Neuronal stem cell (in vitro differentiated cells): ENCODE data around the gene SMPD1.
A peak's percentile ranks its signal among the peaks of the same experiment; 100 is the strongest.

Experiments
- DNase-seq: peaks from one replicate; pipeline ENCODE4 v3.0.0-alpha.2; 2013; ENCODE audit warnings: low spot score
- H2AFZ ChIP-seq: one replicate; pipeline ENCODE4 v1.6.1; 2013; ENCODE audit warnings: mild to moderate bottlenecking, low read length, inconsistent platforms
- H2AK5ac ChIP-seq: 2 replicates; pipeline ENCODE4 v1.6.1; 2013; ENCODE audit warnings: low read depth, mild to moderate bottlenecking, inconsistent platforms, low read length, moderate library complexity, mixed read lengths
- H2BK120ac ChIP-seq: 2 replicates; pipeline ENCODE4 v1.6.1; 2013; ENCODE audit warnings: low read depth, mild to moderate bottlenecking, inconsistent platforms, low read length, moderate library complexity, mixed read lengths
- H2BK12ac ChIP-seq: one replicate; pipeline ENCODE4 v1.6.1; 2013; ENCODE audit warnings: low read length, inconsistent platforms
- H2BK15ac ChIP-seq: 2 replicates; pipeline ENCODE4 v1.6.1; 2013; ENCODE audit warnings: mild to moderate bottlenecking, low read length, inconsistent platforms, mixed read lengths
- H2BK5ac ChIP-seq: one replicate; pipeline ENCODE4 v1.6.1; 2013; ENCODE audit warnings: inconsistent platforms, mild to moderate bottlenecking, low read length, moderate library complexity
- H3K14ac ChIP-seq: one replicate; pipeline ENCODE4 v1.6.1; 2013; ENCODE audit warnings: low read length, inconsistent platforms
- H3K18ac ChIP-seq: 2 replicates; pipeline ENCODE4 v1.6.1; 2013; ENCODE audit warnings: low read length, inconsistent platforms
- H3K23ac ChIP-seq: 2 replicates; pipeline ENCODE4 v1.6.1; 2013; ENCODE audit warnings: low read depth, mild to moderate bottlenecking, mixed read lengths, low read length, inconsistent platforms; ENCODE audit not compliant: poor library complexity
- H3K27ac ChIP-seq: replicated peaks from 3 replicates; pipeline ENCODE4 v1.5.1; 2013; ENCODE audit warnings: low read length, inconsistent platforms
- H3K27me3 ChIP-seq, 3 experiments: 2 replicates each; pipeline ENCODE4 v1.6.1; 2013; ENCODE audit warnings: low read length in 3 of 3, mild to moderate bottlenecking in 2 of 3, inconsistent platforms in 1 of 3, low read depth in 1 of 3, mixed read lengths in 1 of 3, moderate library complexity in 1 of 3; ENCODE audit not compliant: control insufficient read depth in 3 of 3, insufficient read depth in 3 of 3
- H3K36me3 ChIP-seq, 2 donors: replicated peaks in 1 of 2; 2 replicates each; pipeline ENCODE4 v1.6.1; 2013; ENCODE audit warnings: low read length in 2 of 2; ENCODE audit not compliant: control insufficient read depth in 2 of 2, insufficient read depth in 2 of 2
- H3K4ac ChIP-seq: 2 replicates; pipeline ENCODE4 v1.6.1; 2013; ENCODE audit warnings: inconsistent platforms, mild to moderate bottlenecking, low read length, moderate library complexity
- H3K4me1 ChIP-seq, 2 donors: 1 replicate in 1 of 2; 2 replicates in 1 of 2; pipeline ENCODE4 v1.6.1; 2013; ENCODE audit warnings: low read length in 2 of 2, low read depth in 1 of 2; ENCODE audit not compliant: control insufficient read depth in 2 of 2, insufficient read depth in 1 of 2
- H3K4me2 ChIP-seq: one replicate; pipeline ENCODE4 v1.6.1; 2013; ENCODE audit warnings: mild to moderate bottlenecking, low read length, inconsistent platforms; ENCODE audit not compliant: insufficient read depth, poor library complexity, severe bottlenecking
- H3K4me3 ChIP-seq, 2 donors: 2 replicates each; pipeline ENCODE4 v1.5.1; 2013; ENCODE audit warnings: low read length in 2 of 2, mild to moderate bottlenecking in 2 of 2, inconsistent platforms in 1 of 2, moderate library complexity in 1 of 2
- H3K79me1 ChIP-seq: one replicate; pipeline ENCODE4 v1.6.1; 2013; ENCODE audit warnings: low read depth, mild to moderate bottlenecking, inconsistent platforms, low read length, moderate library complexity
- H3K9ac ChIP-seq: one replicate; pipeline ENCODE4 v1.6.1; 2013; ENCODE audit warnings: mild to moderate bottlenecking, low read depth, low read length, inconsistent platforms; ENCODE audit not compliant: poor library complexity
- H3K9me3 ChIP-seq, 2 donors: replicated peaks in 1 of 2; 2 replicates each; pipeline versions ENCODE3 to v1.6.1; 2013; ENCODE audit warnings: low read length in 2 of 2, mild to moderate bottlenecking in 2 of 2, inconsistent platforms in 1 of 2, low read depth in 1 of 2, mixed read lengths in 1 of 2, moderate library complexity in 1 of 2; ENCODE audit not compliant: control insufficient read depth in 2 of 2, insufficient read depth in 1 of 2
- H4K8ac ChIP-seq: one replicate; pipeline ENCODE4 v1.6.1; 2013; ENCODE audit warnings: low read depth, mild to moderate bottlenecking, inconsistent platforms, low read length, moderate library complexity
- H4K91ac ChIP-seq: one replicate; pipeline ENCODE4 v1.6.1; 2013; ENCODE audit warnings: low read length, low read depth, mild to moderate bottlenecking, inconsistent platforms; ENCODE audit not compliant: poor library complexity
- WGBS, 2 donors: extraction: QIAGEN DNeasy Blood & Tissue Kit; methylation state at CpG; one replicate each; pipeline ENCODE4 v1.1.7; 2013; ENCODE audit warnings: missing lambda C conversion rate in 2 of 2, mixed read lengths in 1 of 2; ENCODE audit not compliant: insufficient read length in 2 of 2, insufficient replicate concordance in 1 of 2; ENCODE audit errors: extremely low coverage in 2 of 2; 5-methylcytosine and 5-hydroxymethylcytosine counted together

SMPD1 gene

GRCh38 chr11:6385046-6385777 lies 5.1 kb upstream of the SMPD1 start:
- H3K23ac ChIP-seq = no peak overlapping the region

GRCh38 chr11:6387811-6388599 lies 2.3 kb upstream of the SMPD1 start:
- H3K79me1 ChIP-seq = peaks cover 4% of the 10 kb centered on the region
- H3K27ac ChIP-seq = no peak overlapping the region
- no peak overlapping the region for H4K91ac ChIP-seq

More at GRCh38 chr11:6385046-6385777, 5.1 kb upstream of the SMPD1 start:
- Histone ChIP-seq H4K8ac (no peak overlapping the region), H2BK12ac (no peak overlapping the region), H3K27ac (no peak overlapping the region), H3K4me1 (peaks cover 5 to 6% of the 10 kb centered on the region in 2 donors), H3K79me1 (no peaks in the 10 kb centered on the region), H3K36me3 (no peaks in the 10 kb centered on the region), H3K14ac (no peak overlapping the region), H2AK5ac (no peak overlapping the region), H2BK15ac (no peak overlapping the region), H2BK120ac (no peak overlapping the region), H2AFZ (peak overlapping the region; percentile 32), H4K91ac (no peak overlapping the region), H2BK5ac (no peak overlapping the region), H3K4ac (no peak overlapping the region), H3K4me2 (no peak overlapping the region), H3K9ac (no peak overlapping the region), H3K27me3 (no peaks in the 10 kb centered on the region), H3K9me3 (no peaks in the 10 kb centered on the region), H3K18ac (no peak overlapping the region), H3K4me3 (no peak overlapping the region)
- no peak for DNase-seq
- WGBS, 2 donors = no CpG with 5 or more reads among the region's 7 CpGs

GRCh38 chr11:6388748-6389147 lies 1.5 kb upstream of the SMPD1 start:
- Histone ChIP-seq H2BK12ac (no peak overlapping the region), H3K36me3 (no peaks in the 10 kb centered on the region), H4K91ac (no peak overlapping the region), H3K4me2 (no peak overlapping the region), H4K8ac (no peak overlapping the region), H3K18ac (no peak overlapping the region), H2BK120ac (no peak overlapping the region), H3K27me3 (no peaks in the 10 kb centered on the region), H3K14ac (no peak overlapping the region), H3K9ac (no peak overlapping the region), H3K4me1 (peaks cover 10 to 11% of the 10 kb centered on the region in 2 donors), H2BK15ac (no peak overlapping the region), H3K4ac (no peak overlapping the region), H3K27ac (no peak overlapping the region), H3K9me3 (no peaks in the 10 kb centered on the region), H2AK5ac (no peak overlapping the region), H2AFZ (no peak overlapping the region), H3K23ac (no peak overlapping the region), H3K4me3 (no peak overlapping the region), H2BK5ac (no peak overlapping the region), H3K79me1 (peaks cover 4% of the 10 kb centered on the region)
- no CpG with 5 or more reads among the region's 1 CpG for WGBS, 2 donors
- DNase-seq = no peak

More at GRCh38 chr11:6387811-6388599, 2.3 kb upstream of the SMPD1 start:
- Histone ChIP-seq H3K4me1 (peaks cover 10 to 11% of the 10 kb centered on the region in 2 donors), H2AFZ (no peak overlapping the region), H2BK15ac (no peak overlapping the region), H3K9ac (no peak overlapping the region), H3K14ac (no peak overlapping the region), H3K4ac (no peak overlapping the region), H4K8ac (no peak overlapping the region), H2AK5ac (no peak overlapping the region), H3K4me2 (no peak overlapping the region), H3K18ac (no peak overlapping the region), H3K9me3 (no peaks in the 10 kb centered on the region), H3K36me3 (no peaks in the 10 kb centered on the region), H2BK5ac (no peak overlapping the region), H2BK120ac (no peak overlapping the region), H3K23ac (no peak overlapping the region), H3K27me3 (no peaks in the 10 kb centered on the region), H2BK12ac (no peak overlapping the region), H3K4me3 (no peak overlapping the region)
- WGBS, 2 donors = no CpG with 5 or more reads among the region's 12 CpGs
- no peak for DNase-seq
